Mucosa of descending colon (tissue), 3 donors: ENCODE data around the gene CHST11. TPM values are rescaled to one million over a fixed set of nuclear protein-coding genes. Genes with fewer than 3 reads are reported as not detected.

Experiments used
- ATAC-seq: fragments of 200-7000 bp; cut with Tn5 transposase; one replicate; pipeline ENCODE4 v1.9.1; 2020; ENCODE audit warnings: mild to moderate bottlenecking, moderate library complexity
- DNase-seq, 3 donors: peaks; one replicate each; pipeline ENCODE4 v3.0.0-alpha.2; 2020
- H3K36me3 ChIP-seq: fragments of 200-600 bp; one replicate; pipeline ENCODE4 v1.8.0; 2021; ENCODE audit warnings: low read depth, mild to moderate bottlenecking
- H3K4me1 ChIP-seq: fragments of 200-600 bp; one replicate; pipeline ENCODE4 v1.8.0; 2021; ENCODE audit warnings: low read depth, mild to moderate bottlenecking
- H3K4me3 ChIP-seq: fragments of 200-600 bp; one replicate; pipeline ENCODE4 v1.8.0; 2021; ENCODE audit warnings: mild to moderate bottlenecking
- H3K9me3 ChIP-seq: fragments of 200-600 bp; one replicate; pipeline ENCODE4 v1.8.0; 2021; ENCODE audit warnings: mild to moderate bottlenecking
- CTCF ChIP-seq: fragments of 200-600 bp; IDR thresholded peaks from one replicate; pipeline ENCODE4 v1.8.0; 2022; ENCODE audit warnings: antibody characterized with exemption, mild to moderate bottlenecking
- intact Hi-C, 2 donors: fragments of 100-400 bp; cut with DNase I in 1 of 2; cut with micrococcal nuclease in 1 of 2; formaldehyde crosslinking; loops; one replicate each; pipeline versions ENCODE4 v1.11.0 to v1.11.1; 2022; cut with DNase I, micrococcal nuclease
- total RNA-seq, 3 donors: library from RNA; stranded (reverse); fragmentation: NEBNext Ultra II Directional in 2 of 3; extraction: Animal tissue kit (Norgen Biotek cat#: 25700) in 2 of 3; gene quantifications; one replicate each; pipeline versions ENCODE4 v1.2.1 to v1.2.4, GENCODE V29; 2021 to 2023
- donor health status: DM: no; HTN: no; CAD: no; lungs with moderate emphysema.
- donor health status: DM: no; HTN: no; CAD: no.
- donor health status: DM: no; HTN: yes; CAD: no.

Gene CHST11
- total RNA-seq, 3 donors from 2014 or later, result 3.3 to 15.2 (median 6.6) TPM

- DNase-seq (peak in 1 of 3 donors; percentile 39), ATAC-seq (peak; percentile 71)
- intact Hi-C loops, result no loop called here
These were observed 293.3 kb downstream of the CHST11 start for GRCh38 chr12:104750061-104750460.

DNA sequence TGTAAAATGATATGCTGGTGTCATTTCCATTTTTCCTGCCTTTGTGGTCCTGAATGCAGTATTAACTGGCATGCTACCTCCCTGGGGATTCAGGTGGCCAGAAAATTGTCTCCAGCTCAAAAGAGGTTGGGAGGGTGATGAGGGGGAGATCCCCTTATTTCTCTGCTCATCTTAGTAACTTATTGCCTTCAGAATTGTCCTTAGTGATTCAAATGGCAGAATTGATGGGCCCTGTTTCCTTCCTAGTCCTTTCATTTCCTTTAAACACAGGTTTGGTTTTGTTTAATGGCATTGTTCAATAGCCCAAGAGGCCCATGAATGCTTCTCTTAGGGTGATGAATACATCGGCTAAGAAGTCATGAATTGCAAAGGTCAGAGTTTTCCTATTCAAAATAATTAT lies 294.4 kb downstream of the CHST11 start:
- no peak for TF ChIP-seq CTCF
- no peaks in the 10 kb centered on the region for H3K4me1 ChIP-seq
- no peaks in the 10 kb centered on the region for H3K36me3 ChIP-seq
- DNase-seq (no peak), ATAC-seq (no peak)
- no peak overlapping the region for H3K4me3 ChIP-seq
- intact Hi-C loops, result no loop called here
- H3K9me3 ChIP-seq, result no peaks in the 10 kb centered on the region

More at GRCh38 chr12:104750061-104750460, 293.3 kb downstream of the CHST11 start:
- H3K4me3 ChIP-seq, result no peak overlapping the region
- no peak for TF ChIP-seq CTCF
- no peaks in the 10 kb centered on the region for H3K9me3 ChIP-seq
- no peaks in the 10 kb centered on the region for H3K36me3 ChIP-seq
- H3K4me1 ChIP-seq, result no peaks in the 10 kb centered on the region

- H3K4me3 ChIP-seq, result no peak overlapping the region
- no peak for TF ChIP-seq CTCF
- no peak for DNase-seq
- peak; percentile 34 for ATAC-seq
- intact Hi-C loops, result no loop called here
- no peaks in the 10 kb centered on the region for H3K4me1 ChIP-seq
- H3K36me3 ChIP-seq, result no peaks in the 10 kb centered on the region
- H3K9me3 ChIP-seq, result no peaks in the 10 kb centered on the region
These were observed 294.8 kb downstream of the CHST11 start for GRCh38 chr12:104751594-104751993.

GRCh38 chr12:104752016-104752415 lies 295.3 kb downstream of the CHST11 start:
- no peak for DNase-seq
- H3K9me3 ChIP-seq, result no peaks in the 10 kb centered on the region
- intact Hi-C loops, result no loop called here
- no peak for TF ChIP-seq CTCF
- H3K4me3 ChIP-seq, result no peak overlapping the region
- no peaks in the 10 kb centered on the region for H3K4me1 ChIP-seq
- ATAC-seq, result no peak
- no peaks in the 10 kb centered on the region for H3K36me3 ChIP-seq

GRCh38 chr12:104752881-104753280 lies 296.1 kb downstream of the CHST11 start:
- no peak for TF ChIP-seq CTCF
- H3K4me1 ChIP-seq, result no peaks in the 10 kb centered on the region
- ATAC-seq, result no peak
- no peak for DNase-seq
- no peaks in the 10 kb centered on the region for H3K9me3 ChIP-seq
- no peak overlapping the region for H3K4me3 ChIP-seq
- no peaks in the 10 kb centered on the region for H3K36me3 ChIP-seq
- intact Hi-C loops, result no loop called here

DNA sequence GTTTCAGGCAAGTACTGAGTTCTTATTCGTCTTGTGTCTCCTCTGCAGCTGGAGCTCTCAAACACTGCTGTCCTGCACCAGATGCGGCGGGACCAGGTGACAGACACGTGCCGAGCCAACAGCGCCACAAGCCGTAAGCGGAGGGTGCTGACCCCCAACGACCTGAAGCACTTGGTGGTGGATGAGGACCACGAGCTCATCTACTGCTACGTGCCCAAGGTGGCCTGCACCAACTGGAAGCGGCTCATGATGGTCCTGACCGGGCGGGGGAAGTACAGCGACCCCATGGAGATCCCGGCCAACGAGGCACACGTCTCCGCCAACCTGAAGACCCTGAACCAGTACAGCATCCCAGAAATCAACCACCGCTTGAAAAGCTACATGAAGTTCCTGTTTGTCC lies 300.2 kb downstream of the CHST11 start:
- no peak overlapping the region for H3K4me3 ChIP-seq
- no peaks in the 10 kb centered on the region for H3K4me1 ChIP-seq
- intact Hi-C loops, result no loop called here
- DNase-seq (no peak), ATAC-seq (no peak)
- H3K36me3 ChIP-seq, result no peaks in the 10 kb centered on the region
- no peak for TF ChIP-seq CTCF
- H3K9me3 ChIP-seq, result no peaks in the 10 kb centered on the region
